Putamen (tissue), 1 donor: ENCODE data around the gene IL11RA.
"Not testable (repeated sequence)": the region's sequence is repeated elsewhere in the genome, so short reads cannot be mapped to it uniquely, and the experiment has no call there.

Source experiments
- DNase-seq: peaks from one replicate; pipeline ENCODE4 v3.0.0-alpha.2; 2016; ENCODE audit warnings: low spot score

The IL11RA gene

DNA sequence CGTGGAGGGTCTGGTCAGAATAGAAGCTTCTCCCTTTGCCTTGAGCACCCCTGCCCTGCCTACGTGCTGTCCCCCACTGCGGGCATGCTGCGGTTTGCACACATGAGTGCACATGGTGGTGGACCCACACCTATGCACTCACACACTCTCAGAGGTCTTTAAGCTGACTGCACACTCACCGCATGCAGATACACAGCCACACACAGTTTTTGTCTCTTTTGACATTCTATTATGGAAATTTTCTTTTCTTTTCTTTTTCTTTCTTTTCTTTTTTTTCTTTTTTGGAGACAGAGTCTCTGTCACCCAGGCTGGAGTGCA is 22.5 kb upstream of the IL11RA start:
- no peak for DNase-seq

DNA sequence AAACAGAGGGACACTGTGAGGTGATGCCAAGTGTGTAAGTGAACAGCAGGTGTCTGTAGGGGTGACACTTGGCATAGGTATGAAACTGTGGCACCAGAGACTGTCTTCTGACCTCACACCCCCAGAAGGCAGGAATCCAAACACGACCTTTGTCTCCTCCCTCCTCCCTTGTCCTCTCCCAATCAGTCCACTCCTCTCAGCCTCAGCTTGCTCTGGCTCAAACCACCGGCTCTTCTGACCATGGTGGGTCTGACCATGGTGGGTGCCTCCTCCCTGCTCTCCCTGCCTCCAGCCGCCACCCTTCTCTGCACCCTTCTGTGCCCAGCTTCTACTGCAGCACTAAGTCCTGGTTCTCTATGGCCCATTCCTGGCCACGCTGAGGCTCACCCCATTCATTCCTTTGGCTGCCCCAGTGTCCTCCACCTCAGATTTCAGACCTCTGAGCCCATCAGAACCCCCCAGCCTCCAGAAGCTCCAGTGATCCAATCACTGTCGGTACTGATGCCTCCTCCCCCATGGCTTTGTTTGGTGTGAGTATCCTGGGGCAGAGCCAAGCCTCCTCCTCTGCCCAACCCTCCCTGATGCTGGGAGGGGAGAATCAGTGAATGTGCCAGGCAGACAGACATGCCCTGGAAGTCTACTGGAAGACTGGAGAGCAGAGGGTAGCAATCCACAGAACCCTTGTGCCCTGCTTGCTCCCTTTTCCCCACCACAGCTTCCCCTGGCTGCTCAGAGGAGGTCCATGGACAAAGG is 21.4 kb upstream of the IL11RA start:
- no peak for DNase-seq

DNA sequence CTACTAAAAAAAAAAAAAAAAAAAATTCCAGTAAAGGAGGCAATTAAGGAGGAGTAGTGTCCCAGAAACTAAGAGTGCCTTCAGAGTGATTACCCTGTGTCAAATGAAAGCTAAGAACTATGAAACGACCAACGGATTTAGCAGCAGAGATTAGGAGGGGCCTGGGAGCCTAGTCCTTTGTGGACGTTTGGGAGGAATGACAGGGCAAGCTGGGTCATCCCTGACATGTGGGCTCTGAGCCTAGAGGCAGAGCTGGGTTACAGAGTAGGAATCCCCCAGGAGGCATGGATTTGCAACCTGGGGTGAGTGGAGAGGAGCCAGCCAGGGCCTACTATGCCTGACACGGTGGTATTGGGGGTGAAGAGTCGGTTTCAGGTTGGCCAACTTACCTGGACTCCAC is 18.8 kb upstream of the IL11RA start:
- DNase-seq, result no peak

DNA sequence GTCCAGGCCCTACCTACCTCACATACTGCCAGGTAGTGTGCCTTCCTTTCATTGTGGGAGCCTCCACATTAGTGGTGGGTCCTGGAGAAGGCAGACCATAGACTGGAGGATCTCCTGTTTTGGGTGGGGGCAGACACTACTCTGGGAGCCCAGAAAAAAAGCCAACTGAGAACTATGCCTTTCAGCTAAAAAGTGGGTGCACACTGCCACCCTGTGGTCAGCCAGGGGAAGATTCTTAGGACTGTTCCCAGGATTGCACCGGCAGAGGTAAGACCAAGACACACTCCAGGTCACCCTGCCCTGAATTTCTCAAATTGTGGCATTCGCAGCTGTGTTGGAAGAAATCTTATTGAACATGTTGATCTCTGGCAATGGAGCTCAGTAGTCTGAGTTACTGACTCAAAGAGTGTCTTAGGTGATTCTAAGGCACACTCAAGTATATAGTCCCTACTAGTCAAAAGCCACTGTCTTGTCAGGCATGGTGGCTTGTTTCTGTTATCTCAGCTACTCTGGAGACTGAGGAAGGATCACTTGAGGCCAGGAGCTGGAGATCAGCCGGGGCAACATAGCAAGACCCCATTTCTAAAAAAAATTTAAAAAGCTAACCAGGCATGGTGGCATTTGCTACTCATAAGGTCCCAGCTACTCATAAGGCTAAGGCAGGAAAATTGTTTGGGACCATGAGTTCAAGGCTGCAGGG is 18.0 kb upstream of the IL11RA start:
- DNase-seq, result peak; percentile 69

GRCh38 chr9:34634551-34635248 is 17.3 kb upstream of the IL11RA start:
- DNase-seq, result no peak

DNA sequence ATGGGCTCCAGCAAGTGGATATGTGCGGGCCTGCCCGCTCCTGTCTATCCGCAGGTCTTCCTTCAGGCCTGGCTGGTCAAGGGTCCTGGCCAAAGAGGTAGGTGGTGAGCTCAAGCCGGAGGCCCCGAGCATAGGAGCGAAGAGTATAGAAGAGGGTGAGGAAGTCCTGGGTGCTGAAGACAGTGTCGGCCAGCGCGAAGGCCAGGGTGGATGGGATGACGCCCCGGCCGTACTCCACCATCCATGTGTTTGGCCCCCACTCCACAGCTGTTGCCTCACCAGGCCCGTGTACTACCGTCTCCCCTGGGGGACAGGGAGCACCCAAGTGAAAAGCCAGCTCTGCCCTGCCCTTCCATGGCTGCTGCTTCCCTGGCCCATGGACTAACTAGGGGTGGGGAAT is 16.4 kb upstream of the IL11RA start:
- no peak for DNase-seq

DNA sequence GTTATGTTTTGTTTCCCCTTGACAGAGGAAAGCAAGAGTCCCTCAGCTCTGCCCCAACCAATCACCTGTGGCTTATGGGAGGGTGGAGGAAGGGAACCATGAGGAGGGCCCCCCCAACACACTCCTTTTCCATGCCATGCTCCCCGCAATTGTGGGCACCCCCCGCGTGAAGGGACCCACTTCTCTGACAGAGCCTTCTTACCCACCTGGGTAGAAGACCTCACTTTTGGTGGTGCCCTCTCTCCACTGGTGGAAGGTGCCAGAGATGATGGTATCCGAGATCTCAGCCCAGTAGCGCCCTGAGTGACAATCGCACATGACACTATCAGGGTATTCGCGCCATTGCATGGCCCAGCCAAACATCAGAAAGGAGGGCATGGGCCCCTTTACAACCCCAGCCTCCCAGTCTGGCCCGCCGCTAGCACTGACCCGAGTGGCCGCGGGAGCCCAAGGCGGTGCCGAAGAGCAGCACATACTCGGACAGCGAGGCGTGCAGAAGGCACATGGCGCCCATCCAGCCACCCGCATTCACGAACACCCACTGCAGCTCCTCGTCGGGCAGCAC is 15.1 kb upstream of the IL11RA start:
- DNase-seq, result no peak

DNA sequence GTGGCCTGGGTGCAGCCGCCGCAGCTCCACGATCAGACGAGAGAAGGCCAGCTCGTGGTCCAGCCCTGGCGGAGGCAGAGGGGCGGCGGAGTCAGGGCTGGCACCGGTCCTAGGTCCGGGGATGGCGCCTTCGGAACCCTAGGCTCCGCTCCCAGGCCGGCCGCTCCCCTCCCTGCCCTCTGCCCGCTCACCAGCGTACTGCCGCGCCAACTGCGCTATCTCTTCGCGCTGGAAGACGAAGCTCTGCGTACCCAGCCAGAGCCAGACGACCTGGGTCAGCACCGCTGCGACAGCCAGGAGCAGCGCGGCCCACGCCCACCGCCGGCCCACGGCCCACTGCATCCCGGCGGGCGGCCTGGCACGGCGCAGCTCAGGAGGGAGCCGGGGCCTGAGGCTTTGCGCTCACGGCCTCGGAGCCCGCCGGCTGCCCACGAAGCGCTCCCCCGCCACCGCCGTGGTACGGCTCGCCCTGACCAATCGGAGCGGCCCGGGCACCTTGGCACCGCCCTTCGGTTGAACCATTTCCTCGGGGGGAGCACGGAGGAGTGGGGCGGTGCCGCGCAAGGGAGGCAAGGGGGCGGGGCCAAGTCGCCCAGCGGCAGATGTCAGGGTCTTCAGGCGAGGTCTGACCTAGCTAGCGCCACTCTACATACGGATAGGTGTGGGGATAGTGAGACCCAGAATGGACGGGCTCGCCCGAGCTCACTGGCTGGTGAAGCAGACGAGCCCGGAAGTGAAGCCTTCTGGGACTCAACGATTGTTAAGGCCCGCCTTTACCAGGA is 14.4 kb upstream of the IL11RA start, which contains the start of gene SIGMAR1:
Gene SIGMAR1 (minus strand): TSS at position 432 of the 782 bp plus-strand sequence. CDS start 90 bp downstream, at position 342.
- peak; percentile 96 for DNase-seq

DNA sequence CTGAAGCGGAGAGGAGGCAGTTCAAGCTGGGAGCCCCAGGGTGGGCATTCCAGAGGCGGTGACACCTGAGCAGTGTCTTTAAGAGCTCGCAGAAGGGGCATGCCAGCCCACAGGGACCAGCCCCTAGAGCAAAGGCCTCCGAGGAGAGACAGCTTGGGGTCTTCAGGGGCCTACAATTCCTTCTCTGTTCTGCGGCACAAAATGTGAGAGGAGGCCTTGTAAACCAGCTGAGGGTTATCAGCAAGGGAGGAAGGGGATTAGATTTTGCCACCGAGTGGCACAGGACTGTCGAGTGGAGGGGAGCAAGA is 13.9 kb upstream of the IL11RA start:
- DNase-seq, result no peak

DNA sequence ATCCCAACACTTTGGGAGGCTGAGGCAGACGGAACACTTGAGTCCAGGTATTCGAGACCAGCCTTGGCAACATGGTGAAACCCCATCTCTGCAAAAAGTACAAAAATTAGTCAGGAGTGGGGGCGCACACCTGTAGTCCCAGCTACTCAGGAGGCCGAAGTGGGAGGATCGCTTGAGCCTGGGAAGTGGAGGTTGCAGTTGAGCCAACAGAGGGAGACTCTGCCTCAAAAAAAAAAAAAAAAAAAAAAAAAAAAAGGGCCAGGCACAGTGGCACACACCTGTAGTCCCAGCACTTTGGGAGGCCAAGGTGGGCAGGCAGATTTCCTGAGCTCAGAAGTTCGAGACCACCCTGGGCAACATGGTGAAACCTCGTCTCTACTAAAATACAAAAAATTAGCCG is 12.7 kb upstream of the IL11RA start:
- not testable (repeated sequence) for DNase-seq

DNA sequence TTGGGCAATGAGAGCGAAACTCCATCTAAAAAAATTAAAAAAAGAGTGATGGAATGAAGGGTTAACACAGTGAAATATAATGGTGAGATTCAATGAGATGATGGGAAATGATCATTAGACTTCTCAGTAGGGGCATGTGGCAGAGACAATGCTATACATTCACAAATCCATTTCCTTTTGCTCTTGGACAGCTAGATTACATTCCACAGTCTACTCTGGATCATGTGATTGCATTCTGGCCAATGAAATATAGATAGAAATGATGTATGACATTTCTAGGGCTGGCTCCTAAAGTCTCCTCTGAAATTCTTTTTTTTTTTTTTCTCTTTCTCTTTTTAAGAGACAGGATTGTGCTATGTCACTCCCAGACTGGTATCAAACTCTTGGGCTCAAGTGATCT is 9.3 kb upstream of the IL11RA start:
- no peak for DNase-seq

GRCh38 chr9:34644766-34645314 is 7.1 kb upstream of the IL11RA start:
- DNase-seq, result no peak

- peak; percentile 83 for DNase-seq
Measured at GRCh38 chr9:34646211-34647083, 5.5 kb upstream of the IL11RA start, which contains the start of gene GALT. Gene GALT, plus strand, starts transcription at chr9:34646675. Its CDS starts 30 bp downstream, at chr9:34646705.

DNA sequence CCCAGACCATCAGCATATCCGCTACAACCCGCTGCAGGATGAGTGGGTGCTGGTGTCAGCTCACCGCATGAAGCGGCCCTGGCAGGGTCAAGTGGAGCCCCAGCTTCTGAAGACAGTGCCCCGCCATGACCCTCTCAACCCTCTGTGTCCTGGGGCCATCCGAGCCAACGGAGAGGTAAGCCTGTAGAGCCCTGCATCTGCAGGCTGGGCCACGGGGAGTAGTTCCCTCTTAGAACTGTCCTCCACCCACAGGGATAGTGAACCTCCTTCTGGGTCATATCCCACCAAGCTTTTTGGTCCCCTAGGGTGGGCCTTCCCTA is 4.9 kb upstream of the IL11RA start:
- no peak for DNase-seq

GRCh38 chr9:34647651-34648050 is 4.3 kb upstream of the IL11RA start:
- no peak for DNase-seq

DNA sequence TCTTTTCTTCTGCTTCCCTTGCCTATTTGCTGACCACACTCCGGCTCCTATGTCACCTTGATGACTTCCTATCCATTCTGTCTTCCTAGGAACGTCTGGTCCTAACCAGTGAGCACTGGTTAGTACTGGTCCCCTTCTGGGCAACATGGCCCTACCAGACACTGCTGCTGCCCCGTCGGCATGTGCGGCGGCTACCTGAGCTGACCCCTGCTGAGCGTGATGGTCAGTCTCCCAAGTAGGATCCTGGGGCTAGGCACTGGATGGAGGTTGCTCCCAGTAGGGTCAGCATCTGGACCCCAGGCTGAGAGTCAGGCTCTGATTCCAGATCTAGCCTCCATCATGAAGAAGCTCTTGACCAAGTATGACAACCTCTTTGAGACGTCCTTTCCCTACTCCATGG is 3.3 kb upstream of the IL11RA start:
- DNase-seq, result no peak

- DNase-seq, result no peak
Measured at GRCh38 chr9:34650816-34651215, 1.2 kb upstream of the IL11RA start.

DNA sequence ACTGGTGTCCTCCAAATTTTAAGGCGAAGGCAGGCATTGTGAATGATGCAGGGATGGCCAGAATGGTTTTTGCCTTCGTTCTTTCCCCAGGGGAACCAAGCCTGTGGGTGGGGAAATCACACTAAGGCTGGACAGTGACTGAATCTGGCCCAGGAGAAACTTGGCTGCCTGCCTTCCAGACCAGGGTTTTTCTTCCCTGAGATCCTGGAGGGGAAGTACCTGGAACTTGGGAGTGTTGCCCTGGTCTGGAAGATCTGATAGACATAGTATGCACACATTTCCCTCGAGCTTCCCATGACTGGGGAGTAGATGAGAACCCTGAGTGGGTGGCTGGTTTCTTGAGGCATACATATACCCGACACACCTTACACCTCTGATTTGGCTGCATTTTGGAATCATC is 664 bp upstream of the IL11RA start:
- DNase-seq, result no peak

GRCh38 chr9:34652602-34653000 is 616 bp downstream of the IL11RA start:
- DNase-seq, result no peak

GRCh38 chr9:34653151-34654072 is 1.4 kb downstream of the IL11RA start:
- DNase-seq, result no peak
